ENCODE results near the gene DGKG. TPM values are rescaled to one million over a fixed set of nuclear protein-coding genes. Genes with fewer than 3 reads are reported as not detected.

The DGKG gene
- total and polyA plus RNA-seq, 10 of the 15 experiments (the other 5 are each of a cell fraction or from before 2014, with no cell fraction given) = 0.39 to 6.2 (median 4.7) TPM

DNA sequence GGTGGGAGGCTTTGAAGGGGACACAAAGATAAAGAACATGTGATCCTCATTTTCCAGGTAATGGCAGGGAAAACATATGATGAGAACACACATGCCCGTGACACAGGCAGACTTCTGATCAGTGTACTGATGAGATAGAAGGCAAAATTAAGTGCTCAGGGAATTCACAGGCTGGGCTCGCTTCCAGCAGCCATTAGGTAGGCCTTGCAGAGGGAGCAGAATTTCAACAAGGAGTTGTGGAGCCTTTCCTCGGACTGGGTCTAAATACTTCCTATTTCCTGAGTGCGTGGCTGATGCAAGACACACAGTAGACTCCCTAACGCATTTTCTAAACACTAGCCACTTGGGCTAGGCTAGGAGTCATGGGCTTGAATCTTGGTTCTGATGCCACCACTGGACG lies 179.2 kb downstream of the DGKG start (continued):
- TF ChIP-seq, protein P1, sequence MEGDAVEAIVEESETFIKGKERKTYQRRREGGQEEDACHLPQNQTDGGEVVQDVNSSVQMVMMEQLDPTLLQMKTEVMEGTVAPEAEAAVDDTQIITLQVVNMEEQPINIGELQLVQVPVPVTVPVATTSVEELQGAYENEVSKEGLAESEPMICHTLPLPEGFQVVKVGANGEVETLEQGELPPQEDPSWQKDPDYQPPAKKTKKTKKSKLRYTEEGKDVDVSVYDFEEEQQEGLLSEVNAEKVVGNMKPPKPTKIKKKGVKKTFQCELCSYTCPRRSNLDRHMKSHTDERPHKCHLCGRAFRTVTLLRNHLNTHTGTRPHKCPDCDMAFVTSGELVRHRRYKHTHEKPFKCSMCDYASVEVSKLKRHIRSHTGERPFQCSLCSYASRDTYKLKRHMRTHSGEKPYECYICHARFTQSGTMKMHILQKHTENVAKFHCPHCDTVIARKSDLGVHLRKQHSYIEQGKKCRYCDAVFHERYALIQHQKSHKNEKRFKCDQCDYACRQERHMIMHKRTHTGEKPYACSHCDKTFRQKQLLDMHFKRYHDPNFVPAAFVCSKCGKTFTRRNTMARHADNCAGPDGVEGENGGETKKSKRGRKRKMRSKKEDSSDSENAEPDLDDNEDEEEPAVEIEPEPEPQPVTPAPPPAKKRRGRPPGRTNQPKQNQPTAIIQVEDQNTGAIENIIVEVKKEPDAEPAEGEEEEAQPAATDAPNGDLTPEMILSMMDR (IDR thresholded peaks at IDR 0.05 in 2 of 3, conservative IDR thresholded peaks at IDR 0.05 in 1 of 3; ENCODE audit: control insufficient read depth in 2 of 3, extremely low read depth in 1 of 3, insufficient read depth in 1 of 3, low read depth in 3 of 3, low read length in 3 of 3) = no peak
- no peak for TF ChIP-seq MEF2B (IDR thresholded peaks at IDR 0.05; ENCODE audit: partially characterized antibody, poor library complexity, severe bottlenecking)
- TF ChIP-seq, protein P2, sequence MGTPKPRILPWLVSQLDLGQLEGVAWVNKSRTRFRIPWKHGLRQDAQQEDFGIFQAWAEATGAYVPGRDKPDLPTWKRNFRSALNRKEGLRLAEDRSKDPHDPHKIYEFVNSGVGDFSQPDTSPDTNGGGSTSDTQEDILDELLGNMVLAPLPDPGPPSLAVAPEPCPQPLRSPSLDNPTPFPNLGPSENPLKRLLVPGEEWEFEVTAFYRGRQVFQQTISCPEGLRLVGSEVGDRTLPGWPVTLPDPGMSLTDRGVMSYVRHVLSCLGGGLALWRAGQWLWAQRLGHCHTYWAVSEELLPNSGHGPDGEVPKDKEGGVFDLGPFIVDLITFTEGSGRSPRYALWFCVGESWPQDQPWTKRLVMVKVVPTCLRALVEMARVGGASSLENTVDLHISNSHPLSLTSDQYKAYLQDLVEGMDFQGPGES (IDR thresholded peaks at IDR 0.05) = no peak
- no peak for TF ChIP-seq FOXK2 (IDR thresholded peaks at IDR 0.05)
- TF ChIP-seq KLF5 (IDR thresholded peaks at IDR 0.05; ENCODE audit: partially characterized antibody) = no peak

DNA sequence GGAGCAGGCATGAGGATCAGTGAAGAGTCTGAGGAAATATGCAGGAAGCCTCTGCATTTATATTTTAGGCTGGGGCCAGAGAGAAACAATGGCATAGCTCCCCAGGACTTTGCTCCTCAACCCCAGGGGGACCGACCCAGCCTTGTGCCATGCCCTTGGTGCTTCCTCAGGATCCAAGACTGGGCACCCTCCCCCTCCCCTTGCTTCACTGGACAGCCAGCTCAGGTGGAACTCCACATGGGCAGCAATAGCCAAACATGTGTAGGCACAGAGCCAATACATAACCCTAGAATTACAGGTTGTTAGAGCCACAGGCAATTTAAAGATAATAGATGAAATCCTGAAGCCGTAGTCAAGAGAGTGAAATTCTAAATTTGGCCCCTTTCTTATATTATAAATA lies 180.1 kb downstream of the DGKG start:
- Histone ChIP-seq H3K27ac (ENCODE audit: control insufficient read depth, insufficient read depth) (no peak overlapping the region), H3K27me3 (replicated peaks in 1 of 2; ENCODE audit: control insufficient read depth in 2 of 2, insufficient read depth in 2 of 2, low read length in 1 of 2) (peaks cover 0 to 3% of the 10 kb centered on the region in 2 experiments; a peak in 2 of 4 replicates), H3K4me2 (ENCODE audit: control insufficient read depth, insufficient read depth) (no peak overlapping the region), H3K4me1 (ENCODE audit: control insufficient read depth, insufficient read depth, low read length) (peaks cover 9% of the 10 kb centered on the region), H4K20me1 (ENCODE audit: control insufficient read depth, insufficient read depth) (no peaks in the 10 kb centered on the region), H3K79me2 (ENCODE audit: control insufficient read depth, insufficient read depth, low read length) (no peaks in the 10 kb centered on the region), H3K4me3 (no peak overlapping the region), H3K36me3 (ENCODE audit: control insufficient read depth in 2 of 2, insufficient read depth in 2 of 2, low read length in 1 of 2) (no peaks in the 10 kb centered on the region), H2AFZ (ENCODE audit: control insufficient read depth, low read depth, low read length) (no peak overlapping the region), H3K9ac (ENCODE audit: control insufficient read depth, insufficient read depth, low read length) (no peak overlapping the region), H3K9me3 (replicated peaks; ENCODE audit: control insufficient read depth, insufficient read depth, low read length) (no peaks in the 10 kb centered on the region)
- WGBS (ENCODE audit: insufficient coverage, insufficient replicate concordance, low lambda C conversion rate, missing lambda C conversion rate) = 84% methylated on average over 2 of the region's 2 CpGs
- no peak for DNase-seq (ENCODE audit: low read depth, low spot score)
- no peak for ATAC-seq
- RAD21 ChIA-PET (ENCODE audit: unreplicated experiment) = no interaction called here
- intact Hi-C loops (cut with micrococcal nuclease; ENCODE audit: unreplicated experiment) (no loop called here), in situ Hi-C loops (cut with MboI) (no loop called here)
- FAIRE-seq = no peak
- BruUV-seq (replicated peaks) = no TSS peak
- SMC1A ChIA-PET (ENCODE audit: uncharacterized antibody, unreplicated experiment) = no interaction called here
- TF ChIP-seq, protein P3, sequence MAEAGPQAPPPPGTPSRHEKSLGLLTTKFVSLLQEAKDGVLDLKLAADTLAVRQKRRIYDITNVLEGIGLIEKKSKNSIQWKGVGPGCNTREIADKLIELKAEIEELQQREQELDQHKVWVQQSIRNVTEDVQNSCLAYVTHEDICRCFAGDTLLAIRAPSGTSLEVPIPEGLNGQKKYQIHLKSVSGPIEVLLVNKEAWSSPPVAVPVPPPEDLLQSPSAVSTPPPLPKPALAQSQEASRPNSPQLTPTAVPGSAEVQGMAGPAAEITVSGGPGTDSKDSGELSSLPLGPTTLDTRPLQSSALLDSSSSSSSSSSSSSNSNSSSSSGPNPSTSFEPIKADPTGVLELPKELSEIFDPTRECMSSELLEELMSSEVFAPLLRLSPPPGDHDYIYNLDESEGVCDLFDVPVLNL (IDR thresholded peaks at IDR 0.05; ENCODE audit: low read depth, low read length) = no peak
- no peak for TF ChIP-seq RCOR1 (conservative IDR thresholded peaks at IDR 0.05; ENCODE audit: low read depth, low read length)
- no peak for TF ChIP-seq STAT1 (conservative IDR thresholded peaks at IDR 0.05)
- no peak for TF ChIP-seq BHLHE40 (IDR thresholded peaks at IDR 0.05; ENCODE audit: borderline replicate concordance in 1 of 2, low read depth in 2 of 2, low read length in 1 of 2)
- TF ChIP-seq, protein P4, sequence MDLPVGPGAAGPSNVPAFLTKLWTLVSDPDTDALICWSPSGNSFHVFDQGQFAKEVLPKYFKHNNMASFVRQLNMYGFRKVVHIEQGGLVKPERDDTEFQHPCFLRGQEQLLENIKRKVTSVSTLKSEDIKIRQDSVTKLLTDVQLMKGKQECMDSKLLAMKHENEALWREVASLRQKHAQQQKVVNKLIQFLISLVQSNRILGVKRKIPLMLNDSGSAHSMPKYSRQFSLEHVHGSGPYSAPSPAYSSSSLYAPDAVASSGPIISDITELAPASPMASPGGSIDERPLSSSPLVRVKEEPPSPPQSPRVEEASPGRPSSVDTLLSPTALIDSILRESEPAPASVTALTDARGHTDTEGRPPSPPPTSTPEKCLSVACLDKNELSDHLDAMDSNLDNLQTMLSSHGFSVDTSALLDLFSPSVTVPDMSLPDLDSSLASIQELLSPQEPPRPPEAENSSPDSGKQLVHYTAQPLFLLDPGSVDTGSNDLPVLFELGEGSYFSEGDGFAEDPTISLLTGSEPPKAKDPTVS (IDR thresholded peaks at IDR 0.05; ENCODE audit: low read depth, low read length) = no peak
- no peak for TF ChIP-seq SMAD5 (IDR thresholded peaks at IDR 0.05; ENCODE audit: low read depth)
- POLR2A ChIA-PET = no interaction called here
- CTCF ChIA-PET = no interaction called here
